ENCODE measurements around the gene MBNL2.

DNA sequence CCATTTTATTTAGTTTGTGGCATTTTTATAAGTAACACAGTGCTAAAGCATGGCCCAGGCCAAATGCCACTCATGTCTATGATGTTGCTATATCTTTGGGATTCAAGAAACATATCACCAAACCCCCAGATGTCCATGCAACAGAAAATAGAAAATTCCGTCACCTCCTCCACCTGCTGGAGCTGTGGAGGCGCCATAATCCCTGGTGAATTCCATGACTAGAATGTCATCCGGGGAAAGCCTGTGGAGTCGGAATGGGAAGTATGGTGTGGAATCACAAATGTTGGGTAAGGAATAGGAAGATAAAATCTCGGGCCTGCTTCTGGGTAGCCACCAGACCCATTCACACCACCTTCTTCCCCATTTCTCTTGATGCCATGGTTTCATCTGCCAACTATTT, 160.1 kb downstream of the MBNL2 start:
- TF ChIP-seq, protein P1, sequence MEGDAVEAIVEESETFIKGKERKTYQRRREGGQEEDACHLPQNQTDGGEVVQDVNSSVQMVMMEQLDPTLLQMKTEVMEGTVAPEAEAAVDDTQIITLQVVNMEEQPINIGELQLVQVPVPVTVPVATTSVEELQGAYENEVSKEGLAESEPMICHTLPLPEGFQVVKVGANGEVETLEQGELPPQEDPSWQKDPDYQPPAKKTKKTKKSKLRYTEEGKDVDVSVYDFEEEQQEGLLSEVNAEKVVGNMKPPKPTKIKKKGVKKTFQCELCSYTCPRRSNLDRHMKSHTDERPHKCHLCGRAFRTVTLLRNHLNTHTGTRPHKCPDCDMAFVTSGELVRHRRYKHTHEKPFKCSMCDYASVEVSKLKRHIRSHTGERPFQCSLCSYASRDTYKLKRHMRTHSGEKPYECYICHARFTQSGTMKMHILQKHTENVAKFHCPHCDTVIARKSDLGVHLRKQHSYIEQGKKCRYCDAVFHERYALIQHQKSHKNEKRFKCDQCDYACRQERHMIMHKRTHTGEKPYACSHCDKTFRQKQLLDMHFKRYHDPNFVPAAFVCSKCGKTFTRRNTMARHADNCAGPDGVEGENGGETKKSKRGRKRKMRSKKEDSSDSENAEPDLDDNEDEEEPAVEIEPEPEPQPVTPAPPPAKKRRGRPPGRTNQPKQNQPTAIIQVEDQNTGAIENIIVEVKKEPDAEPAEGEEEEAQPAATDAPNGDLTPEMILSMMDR (IDR thresholded peaks at IDR 0.05), result no peak
- TF ChIP-seq POLR2A (IDR thresholded peaks at IDR 0.05), result no peak
- TF ChIP-seq EP300 (IDR thresholded peaks at IDR 0.05), result no peak
